GM12878 (cell line): Measurements from ENCODE around the gene CASP10. TPM values are rescaled to one million over a fixed set of nuclear protein-coding genes. Genes with fewer than 3 reads are reported as not detected.

Experiments
- BCLAF1 ChIP-seq: fragments of 450-650 bp; IDR thresholded peaks from 2 replicates; pipeline ENCODE4 v1.6.1; 2017; ENCODE audit warnings: antibody characterized with exemption, mild to moderate bottlenecking, moderate library complexity
- BMI1 ChIP-seq: fragments of 450-650 bp; IDR thresholded peaks from 2 replicates; pipeline ENCODE4 v1.6.1; 2016; ENCODE audit warnings: mild to moderate bottlenecking, moderate library complexity, borderline replicate concordance
- BRCA1 ChIP-seq: IDR thresholded peaks from 2 replicates; pipeline ENCODE4 v1.6.1; 2011; ENCODE audit warnings: low read depth, low read length, improper control_type of control experiment
- CBX5 ChIP-seq: sonication (generic); IDR thresholded peaks from 2 replicates; pipeline ENCODE4 v1.6.1; 2016; ENCODE audit warnings: low read depth, moderate library complexity, mild to moderate bottlenecking, inconsistent platforms
- E2F4 ChIP-seq: IDR thresholded peaks from 2 replicates; pipeline ENCODE4 v1.6.1; 2012; ENCODE audit warnings: low read depth, low read length, improper control_type of control experiment
- ETV6 ChIP-seq, 2 experiments: fragments of 450-650 bp in 1 of 2; IDR thresholded peaks in 1 of 2; conservative IDR thresholded peaks in 1 of 2; 2 replicates each; pipeline ENCODE4 v1.6.1; 2014; ENCODE audit warnings: antibody characterized with exemption in 1 of 2, borderline replicate concordance in 1 of 2, low read depth in 1 of 2, mild to moderate bottlenecking in 1 of 2, moderate library complexity in 1 of 2
- FOS ChIP-seq: IDR thresholded peaks from 3 replicates; pipeline ENCODE4 v1.6.1; 2011; ENCODE audit warnings: borderline replicate concordance; ENCODE audit not compliant: insufficient read length; ENCODE audit errors: extremely low read depth
- FOXK2 ChIP-seq: fragments of 450-650 bp; IDR thresholded peaks from 2 replicates; pipeline ENCODE4 v1.6.1; 2017; ENCODE audit warnings: mild to moderate bottlenecking, moderate library complexity
- FOXM1 ChIP-seq: IDR thresholded peaks from 2 replicates; pipeline ENCODE4 v1.6.1; 2012; ENCODE audit warnings: low read depth, mild to moderate bottlenecking, inconsistent platforms, low read length, moderate library complexity
- IKZF2 ChIP-seq, 2 experiments: fragments of 450-650 bp; IDR thresholded peaks; 2 replicates each; pipeline ENCODE4 v1.6.1; 2017; ENCODE audit warnings: mild to moderate bottlenecking in 2 of 2, moderate library complexity in 2 of 2
- IRF3 ChIP-seq: fragments of 450-650 bp; IDR thresholded peaks from 2 replicates; pipeline ENCODE4 v1.6.1; 2014; ENCODE audit warnings: mild to moderate bottlenecking
- KAT2A ChIP-seq: conservative IDR thresholded peaks from 2 replicates; pipeline ENCODE4 v1.6.1; 2011; ENCODE audit warnings: low read depth, low read length; ENCODE audit not compliant: control insufficient read depth
- MEF2A ChIP-seq: IDR thresholded peaks from 2 replicates; pipeline ENCODE4 v1.6.1; 2011; ENCODE audit warnings: low read depth, mild to moderate bottlenecking, low read length, moderate library complexity; ENCODE audit not compliant: insufficient read depth
- MTA2 ChIP-seq: fragments of 450-650 bp; IDR thresholded peaks from 2 replicates; pipeline ENCODE4 v1.6.1; 2016; ENCODE audit warnings: low read depth, mild to moderate bottlenecking, moderate library complexity
- MXI1 ChIP-seq: fragments of 150-350 bp; IDR thresholded peaks from 2 replicates; pipeline ENCODE4 v1.6.1; 2011; ENCODE audit warnings: low read depth, mild to moderate bottlenecking, inconsistent platforms, low read length, improper control_type of control experiment
- NFXL1 ChIP-seq: fragments of 450-650 bp; IDR thresholded peaks from 2 replicates; pipeline ENCODE4 v1.6.1; 2017; ENCODE audit warnings: antibody characterized with exemption, mild to moderate bottlenecking, borderline replicate concordance
- PAX8 ChIP-seq: fragments of 450-650 bp; IDR thresholded peaks from 2 replicates; pipeline ENCODE4 v1.6.1; 2017; ENCODE audit warnings: mild to moderate bottlenecking, moderate library complexity
- RB1 ChIP-seq: fragments of 450-650 bp; formaldehyde crosslinking; IDR thresholded peaks from 2 replicates; pipeline ENCODE4 v1.6.1; 2017; ENCODE audit warnings: mild to moderate bottlenecking, borderline replicate concordance
- SIN3A ChIP-seq: IDR thresholded peaks from 2 replicates; pipeline ENCODE4 v1.6.1; 2012; ENCODE audit warnings: low read depth, low read length, improper control_type of control experiment
- SMC3 ChIP-seq: IDR thresholded peaks from 2 replicates; pipeline ENCODE4 v1.6.1; 2011; ENCODE audit warnings: low read length, improper control_type of control experiment, borderline replicate concordance
- STAT3 ChIP-seq: IDR thresholded peaks from 2 replicates; pipeline ENCODE4 v1.6.1; 2011; ENCODE audit warnings: low read depth, low read length, improper control_type of control experiment
- USF1 ChIP-seq: IDR thresholded peaks from 2 replicates; pipeline ENCODE4 v1.6.1; 2011; ENCODE audit warnings: borderline replicate concordance, low read depth, mild to moderate bottlenecking, moderate library complexity, mixed read lengths, low read length; ENCODE audit not compliant: insufficient read depth; ENCODE audit errors: extremely low read length
- ZNF217 ChIP-seq: fragments of 450-650 bp; IDR thresholded peaks from 2 replicates; pipeline ENCODE4 v1.6.1; 2017; ENCODE audit warnings: antibody characterized with exemption, mild to moderate bottlenecking
- polyA plus RNA-seq, 11 experiments: library from polyadenylated mRNA; depleted of rRNA in 4 of 11; unstranded in 6 of 11; stranded (reverse) in 5 of 11; fragments of >200 nt; fragmentation: Nextera tagmentation in 4 of 11; fragmentation: Illumina TruSeq in 1 of 11; extraction: Ambion mirVana in 4 of 11; extraction: Trizol in 1 of 11; gene quantifications; 1 replicate in 1 of 11; 2 replicates in 10 of 11; pipeline versions ENCODE4 v1.2.1 to v1.2.3, GENCODE V29; 2011 to 2016; ENCODE audit warnings: inconsistent platforms in 2 of 11, missing spikeins in 2 of 11, low read depth in 1 of 11
- total RNA-seq, 4 experiments: library from RNA; depleted of rRNA in 3 of 4; stranded (reverse); fragments of >200 nt in 3 of 4; fragmentation: Illumina TruSeq in 1 of 4; extraction: Trizol in 1 of 4; gene quantifications; 2 replicates each; pipeline versions ENCODE4 v1.2.1 to v1.2.3, GENCODE V29; 2013 to 2021

The CASP10 gene
- total and polyA plus RNA-seq, 10 of the 15 experiments (the other 5 are each of a cell fraction or from before 2014, with no cell fraction given): 7.2 to 14.1 (median 10.8) TPM

- no peak for TF ChIP-seq E2F4
- no peak for TF ChIP-seq USF1
- no peak for TF ChIP-seq NFXL1
- peak; percentile 18; the same call in 1 of the 2 replicates for TF ChIP-seq SMC3
- TF ChIP-seq KAT2A: no peak
- peak; percentile 32; the same call in 1 of the 2 replicates for TF ChIP-seq RB1
- peak; percentile 86 for TF ChIP-seq SIN3A
- peak; percentile 53; the same call in 1 of the 2 replicates for TF ChIP-seq STAT3
- TF ChIP-seq BMI1: peak; percentile 82
- no peak for TF ChIP-seq BCLAF1
- TF ChIP-seq MXI1: peak; percentile 94
- peak; percentile 63; the same call in 1 of the 2 replicates for TF ChIP-seq ZNF217
- TF ChIP-seq PAX8: peak; percentile 34; the same call in 1 of the 2 replicates
- peak in 1 of 2 experiments; percentile 61; a peak in 2 of 4 replicates for TF ChIP-seq ETV6 (conservative IDR thresholded peaks at IDR 0.05 in 1 of 2, IDR thresholded peaks at IDR 0.05 in 1 of 2; ENCODE audit: borderline replicate concordance in 1 of 2, low read depth in 1 of 2)
- peak; percentile 91 for TF ChIP-seq FOXM1
- peak; percentile 56 for TF ChIP-seq MEF2A
- no peak for TF ChIP-seq BRCA1
- peak; percentile 70; the same call in 1 of the 2 replicates for TF ChIP-seq FOXK2
- TF ChIP-seq IKZF2 (IDR thresholded peaks at IDR 0.05): peak; percentile 92 to 95
- no peak; the same call in 1 of the 2 replicates for TF ChIP-seq CBX5
- no peak for TF ChIP-seq FOS
- no peak for TF ChIP-seq IRF3
- TF ChIP-seq MTA2: peak; percentile 63
These were observed 75.2 kb downstream of the CASP10 start (continued) for GRCh38 chr2:201257956-201258665.
